NCI-H1417 treated with DMSO at 0.1 percent for 48 hours (cell line): Measurements from ENCODE around the gene MTMR6.

Experiments used
- DNase-seq: peaks from one replicate; lab custom pipeline; 2025; lab: John Stamatoyannopoulos, UW

MTMR6 gene

GRCh38 chr13:25276748-25277147 is 10.5 kb downstream of the MTMR6 start:
- DNase-seq, result no peak

- no peak for DNase-seq
Measured at GRCh38 chr13:25268561-25268960, 18.7 kb downstream of the MTMR6 start.

- no peak for DNase-seq
Measured at GRCh38 chr13:25267715-25268114, 19.6 kb downstream of the MTMR6 start.

GRCh38 chr13:25266706-25267105 is 20.6 kb downstream of the MTMR6 start:
- no peak for DNase-seq

DNA sequence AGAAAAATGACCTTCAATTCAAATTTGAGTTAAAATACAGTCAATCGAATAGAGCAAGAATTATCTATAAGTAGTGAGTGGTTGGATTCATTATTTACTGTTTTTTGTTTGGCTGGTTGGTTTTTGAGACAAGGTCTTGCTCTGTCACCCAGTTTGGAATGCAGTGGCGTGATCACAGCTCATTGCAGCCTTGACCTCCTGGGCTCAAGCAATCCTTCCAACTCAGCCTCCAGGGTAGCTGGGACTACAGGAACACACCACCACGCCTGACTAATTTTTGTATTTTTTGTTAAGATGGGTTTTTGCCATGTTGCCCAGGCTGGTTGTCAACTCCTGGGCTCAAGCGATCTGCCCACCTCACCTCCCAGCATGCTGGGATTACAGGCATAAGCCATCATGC is 25.0 kb downstream of the MTMR6 start:
- no peak for DNase-seq

GRCh38 chr13:25253702-25254101 is 33.6 kb downstream of the MTMR6 start:
- no peak for DNase-seq

- no peak for DNase-seq
Measured at GRCh38 chr13:25252752-25253151, 34.5 kb downstream of the MTMR6 start.

DNA sequence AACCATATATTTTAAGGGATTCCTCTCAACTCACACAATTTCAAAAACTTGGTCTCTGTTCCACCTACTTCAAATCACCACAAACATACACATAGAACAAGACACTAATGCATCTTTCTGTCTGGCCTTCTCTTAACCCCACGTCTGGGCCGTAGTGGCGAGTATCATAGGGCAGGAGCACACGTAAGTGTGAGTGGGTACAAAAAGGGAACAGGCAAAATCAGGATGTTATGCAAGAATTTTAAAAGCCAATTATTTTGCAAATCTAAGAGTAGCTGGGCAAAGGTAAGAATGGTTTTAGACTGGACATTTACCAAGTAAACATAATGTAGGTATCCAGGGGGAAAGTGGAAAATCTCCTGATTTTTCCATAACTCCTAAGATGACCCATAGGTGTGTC is 35.1 kb downstream of the MTMR6 start:
- DNase-seq, result no peak

DNA sequence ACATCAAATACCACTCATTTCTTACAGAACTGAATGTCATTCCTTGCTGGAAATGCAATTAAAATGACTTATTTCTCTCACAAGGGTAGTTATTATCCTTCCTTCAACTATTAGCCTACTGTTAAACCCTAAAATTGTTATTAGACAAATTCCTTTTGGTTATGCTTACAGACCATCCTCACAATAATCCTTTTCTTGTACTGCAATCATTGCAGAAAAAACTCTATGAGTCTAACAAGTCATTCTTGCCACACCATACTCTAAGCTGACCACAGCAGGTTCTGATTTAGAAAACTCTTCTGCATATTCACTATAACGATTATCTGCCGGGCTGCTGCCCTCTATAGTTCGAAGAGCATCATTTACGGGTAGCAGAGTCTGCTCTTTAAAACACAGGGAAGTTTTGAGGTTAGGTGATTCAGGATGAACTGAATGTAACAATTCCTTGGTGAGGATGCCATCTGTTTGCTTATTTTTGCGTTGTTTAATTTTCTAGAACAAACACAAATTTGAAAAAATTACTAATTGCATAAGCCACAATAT is 38.2 kb downstream of the MTMR6 start:
- DNase-seq, result no peak

DNA sequence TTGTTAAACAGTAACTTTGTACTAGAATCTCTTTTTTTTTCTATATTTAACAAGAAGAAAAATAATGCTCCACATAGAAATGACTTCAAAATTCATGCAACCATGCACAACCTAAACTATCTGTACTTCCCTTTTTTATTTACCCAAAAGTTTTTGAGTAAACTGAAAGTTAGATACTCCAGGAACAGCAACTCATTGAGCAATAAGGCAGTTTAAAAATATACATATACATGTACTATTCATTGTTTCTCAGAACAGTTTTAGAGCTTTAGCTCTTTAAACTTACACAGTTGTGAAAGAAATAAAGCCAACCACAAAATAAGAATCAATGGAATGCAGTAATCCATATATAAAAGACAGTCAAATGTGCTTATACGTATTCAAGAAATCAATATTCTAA is 39.2 kb downstream of the MTMR6 start:
- no peak for DNase-seq

DNA sequence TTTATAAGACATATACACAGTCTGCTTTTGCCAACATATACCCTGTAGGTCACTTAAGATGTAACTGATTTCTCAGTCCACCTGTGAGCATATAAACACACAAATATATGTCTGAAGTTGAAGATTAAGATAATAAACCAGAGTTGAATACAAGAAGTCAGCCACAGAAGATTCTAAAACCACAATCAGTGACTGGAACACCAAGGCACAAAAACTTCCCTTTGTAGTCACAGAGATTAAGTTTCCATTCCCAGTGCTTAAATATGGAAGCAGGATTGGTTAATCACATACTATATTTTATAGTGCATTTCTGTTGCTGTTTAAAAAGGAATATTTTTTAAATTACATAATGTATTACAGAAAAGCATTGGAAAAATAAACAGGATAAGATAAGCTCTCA is 39.9 kb downstream of the MTMR6 start:
- no peak for DNase-seq

GRCh38 chr13:25244123-25244522 is 43.2 kb downstream of the MTMR6 start:
- DNase-seq, result no peak

DNA sequence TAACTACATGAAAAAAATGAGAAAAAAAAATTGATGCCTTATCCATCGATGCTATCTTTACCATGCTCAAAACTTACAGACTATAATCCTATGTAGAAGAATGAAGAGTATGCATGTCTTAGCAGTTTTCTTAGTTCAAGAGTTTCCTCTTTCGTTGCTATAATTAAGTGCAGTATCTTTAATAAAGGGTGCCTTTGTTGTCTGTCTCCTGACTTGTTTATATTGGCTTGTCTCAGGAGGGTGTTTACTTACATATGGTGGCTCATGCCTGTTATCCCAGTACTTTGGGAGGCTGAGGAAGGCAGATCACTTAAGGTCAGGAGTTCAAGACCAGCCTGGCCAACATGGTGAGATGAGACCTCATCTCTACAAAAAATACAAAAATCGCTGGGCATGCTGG is 44.3 kb downstream of the MTMR6 start:
- DNase-seq, result no peak

DNA sequence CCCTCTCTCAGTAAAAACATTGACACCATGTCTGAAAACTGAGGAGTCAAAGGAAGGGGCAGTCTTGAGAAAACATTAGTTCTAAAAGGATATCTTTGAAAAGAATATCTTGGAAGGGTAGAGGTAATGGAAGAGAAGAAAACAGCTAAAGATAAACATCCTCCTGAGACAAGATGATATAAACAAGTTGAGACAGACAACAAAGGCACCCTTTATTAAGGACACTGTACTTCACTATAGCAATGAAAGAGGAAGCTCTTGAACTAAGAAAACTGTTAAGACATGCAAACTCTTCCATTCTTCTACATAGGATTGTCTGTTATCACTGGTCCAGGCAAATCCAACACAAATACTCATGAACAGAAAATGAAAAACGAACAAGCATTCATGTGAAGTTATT is 46.3 kb downstream of the MTMR6 start:
- DNase-seq, result no peak

GRCh38 chr13:25237083-25237482 is 50.2 kb downstream of the MTMR6 start:
- no peak for DNase-seq

- no peak for DNase-seq
Measured at GRCh38 chr13:25233861-25234260, 53.4 kb downstream of the MTMR6 start.

GRCh38 chr13:25232937-25233515 is 54.3 kb downstream of the MTMR6 start:
- no peak for DNase-seq

GRCh38 chr13:25231517-25231916 is 55.8 kb downstream of the MTMR6 start:
- DNase-seq, result no peak

DNA sequence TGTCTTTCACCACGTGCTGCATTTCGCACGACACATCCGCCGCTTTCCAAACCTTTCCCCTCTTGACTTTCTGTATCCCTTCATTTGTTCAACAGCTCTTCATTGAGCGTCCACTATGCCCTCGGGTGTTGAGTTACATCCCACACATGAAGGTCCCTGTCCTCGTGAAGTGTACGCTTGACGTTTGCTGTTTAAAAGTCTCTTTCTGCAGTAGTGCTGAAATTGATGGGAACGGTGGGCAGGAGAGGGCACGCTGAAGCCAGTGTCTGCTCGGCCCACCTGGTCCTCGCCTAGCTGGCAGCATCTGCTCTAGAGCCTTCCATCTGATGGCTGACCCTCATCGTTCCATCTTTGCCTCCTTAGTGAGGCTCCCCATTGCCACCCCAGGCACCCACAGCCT is 59.6 kb downstream of the MTMR6 start:
- DNase-seq, result no peak

DNA sequence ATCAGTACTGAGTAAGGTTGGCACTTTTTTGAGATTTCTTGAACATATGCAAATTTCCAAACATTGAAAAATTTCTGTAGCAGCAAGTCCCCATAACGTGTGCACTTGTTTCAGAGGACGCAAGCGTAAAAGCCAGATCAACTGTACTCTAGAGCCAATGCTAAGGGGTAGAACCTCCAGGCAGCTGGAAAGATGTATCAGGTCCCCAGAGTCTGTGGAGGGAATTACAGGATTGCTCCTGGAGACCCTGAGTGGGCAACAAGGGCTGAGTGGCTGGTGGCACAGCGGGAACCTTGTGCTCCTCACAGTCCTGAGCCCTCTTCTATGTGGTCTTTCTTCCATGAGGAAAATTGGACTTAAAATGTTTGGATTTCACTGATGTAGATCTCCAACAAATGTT is 61.3 kb downstream of the MTMR6 start:
- DNase-seq, result no peak

DNA sequence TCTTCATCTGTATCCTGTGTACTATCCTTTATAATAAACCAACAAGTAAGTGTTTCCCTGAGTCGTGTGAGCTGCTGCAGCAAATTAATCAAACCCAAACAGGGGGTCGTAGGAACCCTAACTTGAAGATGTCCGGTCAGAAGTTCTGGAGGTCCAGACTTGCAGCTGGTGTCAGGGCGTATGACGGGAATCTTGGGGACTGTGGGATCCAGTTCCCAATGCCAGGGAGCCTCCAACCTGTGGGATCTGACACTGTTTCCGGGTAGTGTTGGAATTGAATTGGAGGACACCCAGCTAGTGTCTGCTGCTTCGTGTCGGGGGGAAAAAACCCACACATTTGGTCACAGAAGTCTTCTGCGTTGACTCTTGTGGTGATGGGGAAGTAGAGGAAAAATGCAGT is 63.1 kb downstream of the MTMR6 start:
- no peak for DNase-seq

GRCh38 chr13:25222740-25223139 is 64.5 kb downstream of the MTMR6 start:
- DNase-seq, result no peak

- DNase-seq, result no peak
Measured at GRCh38 chr13:25218019-25218418, 69.3 kb downstream of the MTMR6 start.

GRCh38 chr13:25217023-25217885 is 70.0 kb downstream of the MTMR6 start:
- no peak for DNase-seq
